Upper lobe of left lung (tissue), 6 donors: ENCODE data around the gene SCN5A. TPM values are rescaled to one million over a fixed set of nuclear protein-coding genes. Genes with fewer than 3 reads are reported as not detected.
A peak's percentile ranks its signal among the peaks of the same experiment; 100 is the strongest.

Experiments
- ATAC-seq, 2 donors: fragments of 200-7000 bp; cut with Tn5 transposase; one replicate each; pipeline ENCODE4 v1.9.1; 2022; ENCODE audit warnings: mild to moderate bottlenecking in 2 of 2, moderate library complexity in 2 of 2; ENCODE audit not compliant: low FRiP score in 2 of 2
- DNase-seq, 2 donors: peaks; one replicate each; pipeline ENCODE4 v3.0.0-alpha.2; 2019 to 2020
- H3K27ac ChIP-seq, 4 donors: fragments of 200-600 bp; sonication (generic); one replicate each; pipeline ENCODE4 v1.5.1; 2016 to 2019
- H3K27me3 ChIP-seq, 4 donors: fragments of 200-600 bp; sonication (generic); one replicate each; pipeline ENCODE4 v1.5.1; 2017 to 2019
- H3K36me3 ChIP-seq, 4 donors: fragments of 200-600 bp; sonication (generic); one replicate each; pipeline ENCODE4 v1.5.1; 2016 to 2019
- H3K4me1 ChIP-seq, 4 donors: fragments of 200-600 bp; sonication (generic); one replicate each; pipeline ENCODE4 v1.5.1; 2018 to 2019
- H3K4me3 ChIP-seq, 4 donors: fragments of 200-600 bp; sonication (generic); one replicate each; pipeline ENCODE4 v1.5.1; 2017 to 2019; ENCODE audit warnings: mild to moderate bottlenecking in 2 of 4, moderate library complexity in 1 of 4
- H3K9me3 ChIP-seq, 4 donors: fragments of 200-600 bp; sonication (generic); one replicate each; pipeline ENCODE4 v1.5.1; 2018 to 2019
- CTCF ChIP-seq, 6 experiments: fragments of 450-650 bp in 4 of 6; fragments of 200-600 bp in 2 of 6; sonication (generic) in 2 of 6; IDR thresholded peaks; one replicate each; pipeline ENCODE4 v1.5.1; 2016 to 2019; ENCODE audit warnings: antibody characterized with exemption in 6 of 6
- EP300 ChIP-seq, 4 donors: sonication (generic); formaldehyde crosslinking; IDR thresholded peaks; one replicate each; pipeline ENCODE4 v1.5.1; 2017; ENCODE audit warnings: antibody characterized with exemption in 4 of 4, control low read depth in 2 of 4
- POLR2A ChIP-seq, 4 donors: fragments of 450-650 bp; IDR thresholded peaks; one replicate each; pipeline ENCODE4 v1.5.1; 2016 to 2017; ENCODE audit warnings: antibody characterized with exemption in 4 of 4, mild to moderate bottlenecking in 2 of 4
- POLR2AphosphoS5 ChIP-seq, 2 donors: sonication (generic); formaldehyde crosslinking; IDR thresholded peaks; one replicate each; pipeline ENCODE4 v1.5.1; 2017; ENCODE audit warnings: antibody characterized with exemption in 2 of 2
- WGBS, 2 donors: methylation state at CpG; one replicate each; pipeline ENCODE4 v1.1.5; 2017 to 2018; 5-methylcytosine and 5-hydroxymethylcytosine counted together
- total RNA-seq, 6 donors: library from RNA; depleted of rRNA in 4 of 6; stranded (reverse); fragments of >200 nt in 4 of 6; gene quantifications; one replicate each; pipeline versions ENCODE4 v1.1.0 to v1.2.1, GENCODE V29; 2016 to 2021
- donor health status: DM: no; HTN: no; CAD: no; lungs with moderate emphysema.
- donor health status: DM: no; HTN: yes; CAD: no; lungs with severe emphysema.

Gene SCN5A
- total RNA-seq, 6 donors from 2014 or later, result under 0.01 to 0.30 (median 0.10) TPM; not detected in 1

- WGBS, 2 donors, result 77 to 78% methylated on average over 18 to 20 of the region's 20 CpGs
- peak in 1 of 2 donors; percentile 10 for DNase-seq
- no peaks in the 10 kb centered on the region for H3K36me3 ChIP-seq
- H3K27me3 ChIP-seq, result no peaks in the 10 kb centered on the region
- TF ChIP-seq POLR2A (IDR thresholded peaks at IDR 0.05), result no peak
- no peak for TF ChIP-seq CTCF (IDR thresholded peaks at IDR 0.05)
- no peak for TF ChIP-seq POLR2AphosphoS5 (IDR thresholded peaks at IDR 0.05)
- TF ChIP-seq EP300 (IDR thresholded peaks at IDR 0.05), result no peak
- no peak for ATAC-seq
- H3K4me1 ChIP-seq, result no peaks in the 10 kb centered on the region
- H3K27ac ChIP-seq, result no peak overlapping the region
- no peaks in the 10 kb centered on the region for H3K9me3 ChIP-seq
- no peak overlapping the region for H3K4me3 ChIP-seq
Measured at GRCh38 chr3:38588995-38589937, 60.2 kb downstream of the SCN5A start.

- ATAC-seq (no peak), DNase-seq (peak; percentile 15 to 41)
- Histone ChIP-seq H3K4me3 (no peak overlapping the region), H3K27ac (no peak overlapping the region), H3K27me3 (no peaks in the 10 kb centered on the region), H3K4me1 (no peaks in the 10 kb centered on the region), H3K36me3 (no peaks in the 10 kb centered on the region), H3K9me3 (no peaks in the 10 kb centered on the region)
- 68 to 96% methylated on average over 3 to 9 of the region's 10 CpGs for WGBS, 2 donors
- TF ChIP-seq POLR2A (IDR thresholded peaks at IDR 0.05) (no peak), EP300 (IDR thresholded peaks at IDR 0.05) (no peak), POLR2AphosphoS5 (IDR thresholded peaks at IDR 0.05) (no peak), CTCF (IDR thresholded peaks at IDR 0.05) (no peak)
Measured at GRCh38 chr3:38588371-38588971, 61.0 kb downstream of the SCN5A start.

GRCh38 chr3:38587548-38588131 is 61.8 kb downstream of the SCN5A start:
- 49 to 85% methylated on average over 3 to 7 of the region's 7 CpGs for WGBS, 2 donors
- H3K36me3 ChIP-seq, result no peaks in the 10 kb centered on the region
- DNase-seq, result peak; percentile 18 to 54
- H3K4me1 ChIP-seq, result no peaks in the 10 kb centered on the region
- H3K9me3 ChIP-seq, result no peaks in the 10 kb centered on the region
- no peak overlapping the region for H3K27ac ChIP-seq
- TF ChIP-seq CTCF (IDR thresholded peaks at IDR 0.05), result no peak
- TF ChIP-seq POLR2AphosphoS5 (IDR thresholded peaks at IDR 0.05), result no peak
- TF ChIP-seq EP300 (IDR thresholded peaks at IDR 0.05), result no peak
- no peak for TF ChIP-seq POLR2A (IDR thresholded peaks at IDR 0.05)
- ATAC-seq, result no peak
- H3K4me3 ChIP-seq, result no peak overlapping the region
- no peaks in the 10 kb centered on the region for H3K27me3 ChIP-seq

GRCh38 chr3:38586546-38587520 is 62.7 kb downstream of the SCN5A start:
- no peaks in the 10 kb centered on the region for H3K4me1 ChIP-seq
- H3K4me3 ChIP-seq, result no peak overlapping the region
- DNase-seq, result peak in 1 of 2 donors; percentile 9
- WGBS, 2 donors, result 90% methylated on average over 11 to 14 of the region's 14 CpGs
- no peaks in the 10 kb centered on the region for H3K36me3 ChIP-seq
- ATAC-seq, result no peak
- TF ChIP-seq EP300 (IDR thresholded peaks at IDR 0.05), result no peak
- no peak for TF ChIP-seq CTCF (IDR thresholded peaks at IDR 0.05)
- TF ChIP-seq POLR2AphosphoS5 (IDR thresholded peaks at IDR 0.05), result no peak
- TF ChIP-seq POLR2A (IDR thresholded peaks at IDR 0.05), result no peak
- H3K27ac ChIP-seq, result no peak overlapping the region
- H3K9me3 ChIP-seq, result no peaks in the 10 kb centered on the region
- H3K27me3 ChIP-seq, result no peaks in the 10 kb centered on the region
